MCF 10A (cell line): ENCODE data around the gene NCAM1. TPM values are rescaled to one million over a fixed set of nuclear protein-coding genes. Genes with fewer than 3 reads are reported as not detected.
A peak's percentile ranks its signal among the peaks of the same experiment; 100 is the strongest.

Experiments
- BruUV-seq: library from RNA; stranded (reverse); fragments of 400-500 nt; replicated peaks from 2 replicates; lab custom pipeline; 2021; lab: Mats Ljungman, UMichigan
- CTCF ChIA-PET: fragments of 300-600 bp; sonication (Branson Sonifier 250); formaldehyde crosslinking; extraction: SDS; loops from one replicate; lab custom pipeline; 2021; ENCODE audit warnings: antibody characterized with exemption, inconsistent platforms; lab: Yijun Ruan, JAX
- POLR2A ChIA-PET: fragments of 300-600, 350-650 bp; sonication (Branson Sonifier 250); formaldehyde crosslinking; extraction: SDS; loops from one replicate; lab custom pipeline; 2020; ENCODE audit warnings: antibody characterized with exemption, inconsistent platforms; lab: Yijun Ruan, JAX
- DNase-seq: peaks from one replicate; pipeline ENCODE4 v3.0.0-alpha.2; 2018; ENCODE audit not compliant: unreplicated experiment
- H3K27ac Mint-ChIP-seq: one replicate; pipeline ENCODE4 v1.8.0; 2022; ENCODE audit warnings: mild to moderate bottlenecking, low read depth, mixed read lengths; ENCODE audit not compliant: unreplicated experiment
- H3K27me3 Mint-ChIP-seq: one replicate; pipeline ENCODE4 v1.8.0; 2022; ENCODE audit warnings: mixed read lengths; ENCODE audit not compliant: insufficient read depth, unreplicated experiment
- H3K36me3 Mint-ChIP-seq: one replicate; pipeline ENCODE4 v1.8.0; 2022; ENCODE audit warnings: mild to moderate bottlenecking, moderate library complexity, mixed read lengths; ENCODE audit not compliant: insufficient read depth, unreplicated experiment
- H3K4me1 Mint-ChIP-seq: one replicate; pipeline ENCODE4 v1.8.0; 2022; ENCODE audit warnings: mixed read lengths; ENCODE audit not compliant: insufficient read depth, unreplicated experiment
- H3K4me3 Mint-ChIP-seq: one replicate; pipeline ENCODE4 v1.8.0; 2022; ENCODE audit warnings: mild to moderate bottlenecking, moderate library complexity, mixed read lengths; ENCODE audit not compliant: unreplicated experiment
- H3K9me3 Mint-ChIP-seq: one replicate; pipeline ENCODE4 v1.8.0; 2022; ENCODE audit warnings: mixed read lengths; ENCODE audit not compliant: unreplicated experiment
- intact Hi-C: fragments of 100-400 bp; cut with micrococcal nuclease; formaldehyde crosslinking; loops from 2 replicates; pipeline ENCODE4 v1.14.1; 2022
- total RNA-seq: library from RNA; stranded (reverse); gene quantifications from 2 replicates; pipeline ENCODE4 v1.2.3, GENCODE V29; 2022
- TF ChIP-seq, protein P1 (sequence below): fragments of 200-600 bp; IDR thresholded peaks from one replicate; pipeline ENCODE4 v1.8.0; 2022; ENCODE audit warnings: antibody characterized with exemption, mild to moderate bottlenecking; ENCODE audit not compliant: unreplicated experiment

Gene NCAM1
- total RNA-seq, 1 experiment from 2014 or later = 0.19 TPM

DNA sequence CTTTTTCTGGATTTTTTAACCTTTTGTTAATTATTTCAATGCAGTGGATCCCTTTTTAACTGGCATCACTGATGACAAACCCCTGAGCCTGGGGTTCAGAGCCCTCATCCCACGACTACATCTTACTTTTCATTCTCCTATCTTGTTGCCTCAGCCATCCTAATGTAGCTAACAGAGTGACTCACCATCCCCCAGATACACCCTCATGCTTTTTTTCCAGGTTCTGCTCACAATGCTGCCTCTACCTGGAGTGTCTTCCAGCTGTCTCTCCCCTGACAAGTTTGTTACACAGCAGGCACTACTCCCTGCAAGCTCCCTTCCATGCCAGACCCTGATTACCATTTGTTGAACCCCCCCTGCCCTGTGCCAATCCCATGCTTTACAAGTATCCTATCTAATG is 135.4 kb downstream of the NCAM1 start:
- no peaks in the 10 kb centered on the region for H3K36me3 Mint-ChIP-seq
- POLR2A ChIA-PET = interaction anchor here (0.6 to 1.2 kb wide), 4 partner anchors 9 to 193 kb away, joined by 3 to 5 read pairs (median 4); no protein-coding TSS in a partner anchor
- no peak overlapping the region for H3K27ac Mint-ChIP-seq
- no TSS peak for BruUV-seq
- intact Hi-C loops = no loop called here
- peaks cover 8% of the 10 kb centered on the region for H3K27me3 Mint-ChIP-seq
- H3K4me1 Mint-ChIP-seq = no peaks in the 10 kb centered on the region
- no peak overlapping the region for H3K4me3 Mint-ChIP-seq
- no peaks in the 10 kb centered on the region for H3K9me3 Mint-ChIP-seq
- CTCF ChIA-PET = interaction anchor here (0.8 to 1.8 kb wide), 3 partner anchors 9 to 103 kb away, joined by 3 to 10 read pairs (median 4); no protein-coding TSS in a partner anchor
- TF ChIP-seq, protein P1, sequence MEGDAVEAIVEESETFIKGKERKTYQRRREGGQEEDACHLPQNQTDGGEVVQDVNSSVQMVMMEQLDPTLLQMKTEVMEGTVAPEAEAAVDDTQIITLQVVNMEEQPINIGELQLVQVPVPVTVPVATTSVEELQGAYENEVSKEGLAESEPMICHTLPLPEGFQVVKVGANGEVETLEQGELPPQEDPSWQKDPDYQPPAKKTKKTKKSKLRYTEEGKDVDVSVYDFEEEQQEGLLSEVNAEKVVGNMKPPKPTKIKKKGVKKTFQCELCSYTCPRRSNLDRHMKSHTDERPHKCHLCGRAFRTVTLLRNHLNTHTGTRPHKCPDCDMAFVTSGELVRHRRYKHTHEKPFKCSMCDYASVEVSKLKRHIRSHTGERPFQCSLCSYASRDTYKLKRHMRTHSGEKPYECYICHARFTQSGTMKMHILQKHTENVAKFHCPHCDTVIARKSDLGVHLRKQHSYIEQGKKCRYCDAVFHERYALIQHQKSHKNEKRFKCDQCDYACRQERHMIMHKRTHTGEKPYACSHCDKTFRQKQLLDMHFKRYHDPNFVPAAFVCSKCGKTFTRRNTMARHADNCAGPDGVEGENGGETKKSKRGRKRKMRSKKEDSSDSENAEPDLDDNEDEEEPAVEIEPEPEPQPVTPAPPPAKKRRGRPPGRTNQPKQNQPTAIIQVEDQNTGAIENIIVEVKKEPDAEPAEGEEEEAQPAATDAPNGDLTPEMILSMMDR = no peak
- DNase-seq = no peak

DNA sequence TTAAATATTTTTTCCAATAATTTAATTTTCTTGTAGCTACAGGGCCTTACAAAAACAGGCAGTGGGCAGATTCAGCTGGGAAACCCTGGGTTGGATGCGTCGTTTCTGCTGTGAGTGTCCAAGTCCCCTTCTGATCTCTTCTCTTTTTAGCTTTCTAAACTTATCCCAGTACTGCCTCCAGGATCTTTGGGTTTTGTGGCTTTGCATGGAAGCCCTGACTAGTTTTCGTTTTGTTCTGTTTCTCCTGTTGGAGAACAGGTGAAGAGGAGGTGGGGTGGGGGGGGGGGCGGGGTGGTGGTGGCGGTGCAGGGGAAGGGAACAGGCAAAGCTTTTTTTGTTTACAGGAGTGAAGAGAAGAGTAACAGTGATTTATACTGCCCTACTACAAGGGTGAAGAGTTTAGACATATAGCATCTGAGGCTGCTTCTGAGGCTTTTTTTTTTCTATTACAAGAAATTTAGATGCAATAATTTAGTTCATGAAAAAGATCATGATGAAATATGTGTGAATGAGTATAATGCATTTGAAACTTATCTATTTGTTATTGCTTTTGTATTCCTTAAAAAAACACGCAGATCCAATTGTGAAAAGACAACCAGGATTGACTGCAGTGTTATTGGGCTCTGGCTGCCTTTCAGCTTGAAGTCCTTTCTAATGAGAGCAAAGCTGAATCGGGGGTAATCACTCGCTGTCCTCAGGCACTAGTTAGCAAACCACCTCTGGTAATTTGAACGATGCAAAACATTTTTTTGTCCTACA is 142.9 kb downstream of the NCAM1 start:
- BruUV-seq = no TSS peak
- Mint-ChIP-seq H3K36me3 (peaks cover 4% of the 10 kb centered on the region), H3K4me1 (peaks cover 6% of the 10 kb centered on the region), H3K4me3 (no peak overlapping the region), H3K27ac (no peak overlapping the region), H3K9me3 (no peaks in the 10 kb centered on the region), H3K27me3 (no peaks in the 10 kb centered on the region)
- no peak for DNase-seq
- CTCF ChIA-PET = interaction anchor here (0.9 to 3.2 kb wide), 2 partner anchors 10 to 308 kb away, joined by 3 to 10 read pairs; no protein-coding TSS in a partner anchor
- intact Hi-C loops = no loop called here
- POLR2A ChIA-PET = interaction anchor here (0.7 kb wide), 1 partner anchor 1197 kb away, joined by 3 read pairs; no protein-coding TSS in a partner anchor
- TF ChIP-seq, protein P1 = no peak

DNA sequence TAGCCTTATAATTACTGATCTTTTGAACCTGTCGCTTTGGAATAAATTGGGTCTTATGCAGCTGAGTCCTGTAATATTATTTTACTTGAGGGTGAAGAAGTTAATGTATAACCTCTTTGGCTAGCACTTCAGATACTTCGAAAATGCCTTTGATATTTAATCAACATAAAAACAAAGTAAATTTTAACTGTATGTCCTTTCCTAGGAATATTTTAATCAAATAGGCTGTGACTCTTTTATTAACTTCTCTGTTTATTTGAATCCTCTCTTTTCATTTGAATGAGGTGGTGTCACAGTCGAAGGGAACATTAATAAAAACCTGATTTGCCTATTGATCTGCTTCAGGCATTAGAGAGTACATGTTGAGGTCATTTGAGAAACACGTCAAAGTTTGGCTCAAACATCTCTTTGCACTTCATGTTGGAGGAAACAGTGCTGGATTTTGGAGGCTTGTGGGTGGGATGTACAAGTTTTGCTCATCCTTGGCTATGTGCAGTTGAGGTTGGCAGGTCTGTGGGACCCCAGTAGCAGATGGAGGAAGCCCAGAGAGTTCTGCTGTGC is 143.6 kb downstream of the NCAM1 start:
- ChIA-PET CTCF (interaction anchor here (3.2 kb wide), 1 partner anchor 10 kb away, joined by 10 read pairs; no protein-coding TSS in a partner anchor), POLR2A (no interaction called here)
- Mint-ChIP-seq H3K4me1 (peaks cover 6% of the 10 kb centered on the region), H3K4me3 (no peak overlapping the region), H3K36me3 (peaks cover 4% of the 10 kb centered on the region), H3K27me3 (no peaks in the 10 kb centered on the region), H3K9me3 (no peaks in the 10 kb centered on the region), H3K27ac (no peak overlapping the region)
- DNase-seq = no peak
- intact Hi-C loops = no loop called here
- BruUV-seq = no TSS peak
- TF ChIP-seq, protein P1 = no peak

DNA sequence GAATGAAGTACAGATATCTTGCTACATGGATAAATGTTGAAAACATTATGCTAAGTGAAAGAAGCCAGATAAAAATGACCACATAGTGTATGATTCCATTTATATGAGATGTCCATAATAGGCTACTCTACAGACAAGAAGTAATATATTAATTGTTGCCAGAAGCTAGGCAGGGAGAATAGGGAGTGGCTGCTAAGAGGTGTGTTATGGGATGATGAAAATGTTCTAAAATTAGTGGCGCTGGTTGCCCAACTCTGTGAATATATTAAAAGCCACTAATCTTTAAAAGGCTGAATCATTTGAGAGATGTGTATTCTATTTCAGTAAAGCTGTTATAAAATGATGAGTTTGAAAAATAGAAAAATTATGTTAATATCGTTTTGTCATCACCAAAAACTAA is 144.4 kb downstream of the NCAM1 start:
- Mint-ChIP-seq H3K36me3 (peaks cover 4% of the 10 kb centered on the region), H3K27ac (no peak overlapping the region), H3K4me3 (no peak overlapping the region), H3K9me3 (no peaks in the 10 kb centered on the region), H3K27me3 (no peaks in the 10 kb centered on the region), H3K4me1 (peaks cover 6% of the 10 kb centered on the region)
- POLR2A ChIA-PET = interaction anchor here (0.7 to 1.2 kb wide), 4 partner anchors 9 to 815 kb away, joined by 3 to 4 read pairs (median 3); no protein-coding TSS in a partner anchor
- CTCF ChIA-PET = interaction anchor here (0.7 kb wide), 2 partner anchors 788 to 822 kb away, joined by 3 read pairs; no protein-coding TSS in a partner anchor
- TF ChIP-seq, protein P1 = no peak
- no TSS peak for BruUV-seq
- DNase-seq = peak; percentile 27
- intact Hi-C loops = no loop called here
